Vagina (tissue), 2 donors: ENCODE data around the gene MARCHF4.

Experiments
- POLR2A ChIP-seq, 2 donors: fragments of 450-650 bp; IDR thresholded peaks; one replicate each; pipeline ENCODE4 v1.6.1; 2017; ENCODE audit warnings: antibody characterized with exemption in 2 of 2, mild to moderate bottlenecking in 2 of 2, moderate library complexity in 2 of 2
- POLR2AphosphoS5 ChIP-seq, 2 donors: sonication (generic); formaldehyde crosslinking; IDR thresholded peaks; one replicate each; pipeline ENCODE4 v1.9.0; 2017; ENCODE audit warnings: antibody characterized with exemption in 2 of 2, mild to moderate bottlenecking in 2 of 2, low read depth in 1 of 2; ENCODE audit not compliant: insufficient read depth in 1 of 2
- TF ChIP-seq, protein P1 (sequence below), 3 experiments: fragments of 450-650 bp in 2 of 3; fragments of 200-600 bp in 1 of 3; sonication (generic) in 1 of 3; IDR thresholded peaks; one replicate each; pipeline ENCODE4 v1.5.1; 2017 to 2019; ENCODE audit warnings: antibody characterized with exemption in 3 of 3, mild to moderate bottlenecking in 2 of 3, moderate library complexity in 2 of 3

DNA sequence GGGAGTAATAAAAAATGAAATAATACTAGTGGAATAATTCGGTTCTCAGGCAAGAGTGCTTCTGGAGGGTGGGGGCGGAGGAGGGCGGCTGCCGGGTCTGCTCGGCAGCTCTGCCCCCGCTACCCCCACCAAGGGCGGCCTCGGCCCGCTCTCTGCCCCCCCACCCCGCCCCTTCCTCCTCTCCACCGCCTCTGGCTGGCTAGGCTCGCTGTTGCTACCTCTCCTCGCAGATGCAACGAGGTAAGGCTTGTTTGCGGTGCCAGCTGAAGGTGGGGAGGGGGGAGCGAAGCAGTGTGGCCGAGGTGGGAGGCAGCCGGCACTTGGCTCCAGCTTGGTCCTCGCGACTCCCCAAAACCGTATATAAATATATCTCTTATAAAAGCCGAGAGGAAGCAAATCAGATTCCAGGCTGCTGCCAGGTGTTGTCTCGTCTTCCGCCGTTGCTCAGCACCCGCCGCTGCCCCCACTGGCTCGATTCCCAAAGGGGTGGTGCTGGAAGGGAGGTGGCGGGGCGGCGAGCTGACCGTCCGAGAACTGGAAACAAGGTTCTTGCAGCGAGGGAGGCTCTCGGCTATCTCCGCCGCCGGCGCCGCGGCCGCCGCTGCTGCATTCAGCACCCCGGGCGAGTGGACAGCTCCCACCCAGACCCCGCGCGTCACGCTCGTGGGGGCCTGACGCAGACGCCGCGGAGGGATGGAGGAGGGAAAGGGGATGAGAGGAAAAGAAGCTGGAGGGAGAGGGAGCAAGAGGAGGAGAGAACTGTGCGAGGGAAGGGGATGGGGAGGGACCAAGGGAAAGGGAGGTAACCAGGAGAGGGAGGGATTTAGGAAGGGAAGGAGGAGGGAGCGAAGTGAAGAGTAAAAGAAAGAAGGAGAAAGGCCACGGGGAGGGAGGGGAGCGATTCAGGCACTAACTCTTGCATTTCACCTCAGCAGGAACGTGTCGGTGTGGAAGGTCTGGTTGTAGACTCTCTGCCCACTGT, at the start of gene MARCHF4:
- TF ChIP-seq, protein P1, sequence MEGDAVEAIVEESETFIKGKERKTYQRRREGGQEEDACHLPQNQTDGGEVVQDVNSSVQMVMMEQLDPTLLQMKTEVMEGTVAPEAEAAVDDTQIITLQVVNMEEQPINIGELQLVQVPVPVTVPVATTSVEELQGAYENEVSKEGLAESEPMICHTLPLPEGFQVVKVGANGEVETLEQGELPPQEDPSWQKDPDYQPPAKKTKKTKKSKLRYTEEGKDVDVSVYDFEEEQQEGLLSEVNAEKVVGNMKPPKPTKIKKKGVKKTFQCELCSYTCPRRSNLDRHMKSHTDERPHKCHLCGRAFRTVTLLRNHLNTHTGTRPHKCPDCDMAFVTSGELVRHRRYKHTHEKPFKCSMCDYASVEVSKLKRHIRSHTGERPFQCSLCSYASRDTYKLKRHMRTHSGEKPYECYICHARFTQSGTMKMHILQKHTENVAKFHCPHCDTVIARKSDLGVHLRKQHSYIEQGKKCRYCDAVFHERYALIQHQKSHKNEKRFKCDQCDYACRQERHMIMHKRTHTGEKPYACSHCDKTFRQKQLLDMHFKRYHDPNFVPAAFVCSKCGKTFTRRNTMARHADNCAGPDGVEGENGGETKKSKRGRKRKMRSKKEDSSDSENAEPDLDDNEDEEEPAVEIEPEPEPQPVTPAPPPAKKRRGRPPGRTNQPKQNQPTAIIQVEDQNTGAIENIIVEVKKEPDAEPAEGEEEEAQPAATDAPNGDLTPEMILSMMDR (IDR thresholded peaks at IDR 0.05), result no peak
- no peak for TF ChIP-seq POLR2A (IDR thresholded peaks at IDR 0.05)
- no peak for TF ChIP-seq POLR2AphosphoS5 (IDR thresholded peaks at IDR 0.05; ENCODE audit: insufficient read depth in 1 of 2, low read depth in 1 of 2)
